ENCODE data around the gene PRR16.

The PRR16 gene

GRCh38 chr5:120599576-120599975 is 135.5 kb downstream of the PRR16 start:
- no peak for DNase-seq

- DNase-seq: no peak
Measured at GRCh38 chr5:120600639-120601038, 136.5 kb downstream of the PRR16 start.

- no peak for DNase-seq
Measured at GRCh38 chr5:120602033-120602432, 137.9 kb downstream of the PRR16 start.

- DNase-seq: no peak
Measured at GRCh38 chr5:120604884-120605283, 140.8 kb downstream of the PRR16 start.

GRCh38 chr5:120605325-120606079 is 141.4 kb downstream of the PRR16 start:
- no peak for DNase-seq

GRCh38 chr5:120609570-120609969 is 145.5 kb downstream of the PRR16 start:
- no peak for DNase-seq

GRCh38 chr5:120610145-120610544 is 146.0 kb downstream of the PRR16 start:
- DNase-seq: no peak

- no peak for DNase-seq
Measured at GRCh38 chr5:120613729-120614128, 149.6 kb downstream of the PRR16 start.

- DNase-seq: no peak
Measured at GRCh38 chr5:120614531-120615180, 150.6 kb downstream of the PRR16 start.

GRCh38 chr5:120615967-120616645 is 152.0 kb downstream of the PRR16 start:
- DNase-seq: no peak

GRCh38 chr5:120621339-120621738 is 157.2 kb downstream of the PRR16 start:
- DNase-seq: no peak

- DNase-seq: no peak
Measured at GRCh38 chr5:120624021-120624563, 160.0 kb downstream of the PRR16 start.

- no peak for DNase-seq
Measured at GRCh38 chr5:120628156-120628555, 164.1 kb downstream of the PRR16 start.

- DNase-seq: no peak
Measured at GRCh38 chr5:120630550-120630949, 166.4 kb downstream of the PRR16 start.

- DNase-seq: no peak
Measured at GRCh38 chr5:120631611-120632010, 167.5 kb downstream of the PRR16 start.

GRCh38 chr5:120632430-120632829 is 168.3 kb downstream of the PRR16 start:
- no peak for DNase-seq

GRCh38 chr5:120638449-120638848 is 174.3 kb downstream of the PRR16 start:
- no peak for DNase-seq

- DNase-seq: no peak
Measured at GRCh38 chr5:120640778-120641177, 176.7 kb downstream of the PRR16 start.

- DNase-seq: no peak
Measured at GRCh38 chr5:120644516-120644915, 180.4 kb downstream of the PRR16 start.

GRCh38 chr5:120655828-120656435 is 191.8 kb downstream of the PRR16 start:
- DNase-seq: no peak

- no peak for DNase-seq
Measured at GRCh38 chr5:120657104-120657503, 193.0 kb downstream of the PRR16 start.

- DNase-seq: no peak
Measured at GRCh38 chr5:120677481-120677880, 213.4 kb downstream of the PRR16 start.

GRCh38 chr5:120678279-120678678 is 214.2 kb downstream of the PRR16 start:
- DNase-seq: no peak
